GM19324 (cell line): ENCODE data around the gene FMNL2.

Source experiments
- ATAC-seq: cut with Tn5 transposase; IDR thresholded peaks from one replicate; pipeline ENCODE4 v1.9.1; 2021; ENCODE audit warnings: mild to moderate bottlenecking, moderate library complexity; ENCODE audit not compliant: unreplicated experiment, low FRiP score

The FMNL2 gene

GRCh38 chr2:152441961-152442360 lies 107.0 kb downstream of the FMNL2 start:
- no peak for ATAC-seq

- no peak for ATAC-seq
These were observed 108.8 kb downstream of the FMNL2 start for GRCh38 chr2:152443771-152444170.

- no peak for ATAC-seq
These were observed 109.5 kb downstream of the FMNL2 start for GRCh38 chr2:152444448-152444847.

GRCh38 chr2:152445375-152445774 lies 110.4 kb downstream of the FMNL2 start:
- ATAC-seq = no peak

- no peak for ATAC-seq
These were observed 110.8 kb downstream of the FMNL2 start for GRCh38 chr2:152445791-152446201.

- no peak for ATAC-seq
These were observed 111.2 kb downstream of the FMNL2 start for GRCh38 chr2:152446213-152446612.

- ATAC-seq = no peak
These were observed 112.9 kb downstream of the FMNL2 start for GRCh38 chr2:152447897-152448296.

- ATAC-seq = no peak
These were observed 113.6 kb downstream of the FMNL2 start for GRCh38 chr2:152448606-152449005.

- no peak for ATAC-seq
These were observed 114.6 kb downstream of the FMNL2 start for GRCh38 chr2:152449578-152449977.

- ATAC-seq = no peak
These were observed 115.2 kb downstream of the FMNL2 start for GRCh38 chr2:152450176-152450575.

GRCh38 chr2:152452256-152452973 lies 117.4 kb downstream of the FMNL2 start:
- no peak for ATAC-seq

- ATAC-seq = no peak
These were observed 118.3 kb downstream of the FMNL2 start for GRCh38 chr2:152453129-152453911.

GRCh38 chr2:152454371-152454770 lies 119.4 kb downstream of the FMNL2 start:
- ATAC-seq = no peak

GRCh38 chr2:152454960-152455359 lies 120.0 kb downstream of the FMNL2 start:
- ATAC-seq = no peak

GRCh38 chr2:152455738-152456137 lies 120.8 kb downstream of the FMNL2 start:
- ATAC-seq = no peak

- ATAC-seq = no peak
These were observed 121.3 kb downstream of the FMNL2 start for GRCh38 chr2:152456262-152456661.

GRCh38 chr2:152458441-152458940 lies 123.5 kb downstream of the FMNL2 start:
- no peak for ATAC-seq

- no peak for ATAC-seq
These were observed 124.1 kb downstream of the FMNL2 start for GRCh38 chr2:152459091-152459490.

- ATAC-seq = no peak
These were observed 125.6 kb downstream of the FMNL2 start for GRCh38 chr2:152460567-152460966.

- ATAC-seq = no peak
These were observed 127.1 kb downstream of the FMNL2 start for GRCh38 chr2:152462120-152462519.

- ATAC-seq = no peak
These were observed 127.8 kb downstream of the FMNL2 start for GRCh38 chr2:152462779-152463178.
